ENCODE data around the gene TMEM145. TPM values are rescaled to one million over a fixed set of nuclear protein-coding genes. Genes with fewer than 3 reads are reported as not detected.

The TMEM145 gene
- total RNA-seq, 6 experiments from 2014 or later: 0.10 to 0.16 (median 0.12) TPM; not detected in 3

- TF ChIP-seq CTCF (IDR thresholded peaks at IDR 0.05) (no peak), POLR2A (IDR thresholded peaks at IDR 0.05) (no peak)
- ATAC-seq (no peak), DNase-seq (no peak)
- no peaks in the 10 kb centered on the region for H3K27me3 ChIP-seq
- no peak overlapping the region for H3K27ac ChIP-seq
- no peak overlapping the region for H3K4me3 ChIP-seq
- no peaks in the 10 kb centered on the region for H3K36me3 ChIP-seq
- intact Hi-C loops (cut with DNase I): no loop called here
- H3K9me3 ChIP-seq: no peaks in the 10 kb centered on the region
- WGBS (ENCODE audit: insufficient coverage, low coverage, low lambda C conversion rate, missing lambda C conversion rate): 71% methylated on average over 6 of the region's 13 CpGs
- peaks cover 0 to 6% (median 0%) of the 10 kb centered on the region in 4 donors for H3K4me1 ChIP-seq
These were observed 4.4 kb downstream of the TMEM145 start for GRCh38 chr19:42317535-42317934.

GRCh38 chr19:42322305-42322704 lies 9.2 kb downstream of the TMEM145 start:
- DNase-seq (no peak), ATAC-seq (no peak)
- Histone ChIP-seq H3K36me3 (no peaks in the 10 kb centered on the region), H3K9me3 (no peaks in the 10 kb centered on the region), H3K4me1 (peaks cover 0 to 11% (median 0%) of the 10 kb centered on the region in 4 donors), H3K27ac (no peak overlapping the region), H3K27me3 (no peaks in the 10 kb centered on the region), H3K4me3 (no peak overlapping the region)
- intact Hi-C loops (cut with DNase I): loop anchor here in 1 of 2 donors (10.0 kb wide), 1 partner anchor 188 kb away; the partner anchor contains the start of gene POU2F2
- TF ChIP-seq CTCF (IDR thresholded peaks at IDR 0.05) (no peak), POLR2A (IDR thresholded peaks at IDR 0.05) (no peak)
- 74% methylated on average over 8 of the region's 9 CpGs for WGBS (ENCODE audit: insufficient coverage, low coverage, low lambda C conversion rate, missing lambda C conversion rate)

GRCh38 chr19:42323473-42323851 lies 10.4 kb downstream of the TMEM145 start:
- Histone ChIP-seq H3K4me1 (peaks cover 0 to 11% (median 0%) of the 10 kb centered on the region in 4 donors), H3K27ac (no peak overlapping the region), H3K9me3 (no peaks in the 10 kb centered on the region), H3K4me3 (no peak overlapping the region), H3K27me3 (no peaks in the 10 kb centered on the region), H3K36me3 (no peaks in the 10 kb centered on the region)
- intact Hi-C loops (cut with DNase I): loop anchor here in 1 of 2 donors (10.0 kb wide), 1 partner anchor 189 kb away; the partner anchor contains the start of gene POU2F2
- TF ChIP-seq POLR2A (IDR thresholded peaks at IDR 0.05) (no peak), CTCF (IDR thresholded peaks at IDR 0.05) (no peak)
- DNase-seq (no peak), ATAC-seq (no peak)
- WGBS (ENCODE audit: insufficient coverage, low coverage, low lambda C conversion rate, missing lambda C conversion rate): 7% methylated on average over 7 of the region's 29 CpGs

GRCh38 chr19:42323852-42324654 lies 10.9 kb downstream of the TMEM145 start:
- intact Hi-C loops (cut with DNase I): loop anchor here in 1 of 2 donors (10.0 kb wide), 1 partner anchor 189 kb away; the partner anchor contains the start of gene POU2F2

More at GRCh38 chr19:42323852-42324654, 10.9 kb downstream of the TMEM145 start:
- DNase-seq (peak in 1 of 3 donors; percentile 35), ATAC-seq (no peak)
- H3K4me1 ChIP-seq: peaks cover 0 to 11% (median 0%) of the 10 kb centered on the region in 4 donors
- H3K9me3 ChIP-seq: no peaks in the 10 kb centered on the region
- 2% methylated on average over 12 of the region's 92 CpGs for WGBS (ENCODE audit: insufficient coverage, low coverage, low lambda C conversion rate, missing lambda C conversion rate)
- peak overlapping the region in 1 of 3 donors; percentile 31 for H3K4me3 ChIP-seq
- H3K36me3 ChIP-seq: no peaks in the 10 kb centered on the region
- H3K27me3 ChIP-seq: no peaks in the 10 kb centered on the region
- TF ChIP-seq POLR2A (IDR thresholded peaks at IDR 0.05) (no peak), CTCF (IDR thresholded peaks at IDR 0.05) (no peak)
- H3K27ac ChIP-seq: no peak overlapping the region
